AG20443 (cell line): ENCODE measurements around the gene ABCA6.
"Not testable (repeated sequence)": the region's sequence is repeated elsewhere in the genome, so short reads cannot be mapped to it uniquely, and the experiment has no call there.

Experiments used
- DNase-seq: peaks from one replicate; pipeline ENCODE4 v3.0.0; 2012; ENCODE audit warnings: low spot score, mixed read lengths

Gene ABCA6, protein sequence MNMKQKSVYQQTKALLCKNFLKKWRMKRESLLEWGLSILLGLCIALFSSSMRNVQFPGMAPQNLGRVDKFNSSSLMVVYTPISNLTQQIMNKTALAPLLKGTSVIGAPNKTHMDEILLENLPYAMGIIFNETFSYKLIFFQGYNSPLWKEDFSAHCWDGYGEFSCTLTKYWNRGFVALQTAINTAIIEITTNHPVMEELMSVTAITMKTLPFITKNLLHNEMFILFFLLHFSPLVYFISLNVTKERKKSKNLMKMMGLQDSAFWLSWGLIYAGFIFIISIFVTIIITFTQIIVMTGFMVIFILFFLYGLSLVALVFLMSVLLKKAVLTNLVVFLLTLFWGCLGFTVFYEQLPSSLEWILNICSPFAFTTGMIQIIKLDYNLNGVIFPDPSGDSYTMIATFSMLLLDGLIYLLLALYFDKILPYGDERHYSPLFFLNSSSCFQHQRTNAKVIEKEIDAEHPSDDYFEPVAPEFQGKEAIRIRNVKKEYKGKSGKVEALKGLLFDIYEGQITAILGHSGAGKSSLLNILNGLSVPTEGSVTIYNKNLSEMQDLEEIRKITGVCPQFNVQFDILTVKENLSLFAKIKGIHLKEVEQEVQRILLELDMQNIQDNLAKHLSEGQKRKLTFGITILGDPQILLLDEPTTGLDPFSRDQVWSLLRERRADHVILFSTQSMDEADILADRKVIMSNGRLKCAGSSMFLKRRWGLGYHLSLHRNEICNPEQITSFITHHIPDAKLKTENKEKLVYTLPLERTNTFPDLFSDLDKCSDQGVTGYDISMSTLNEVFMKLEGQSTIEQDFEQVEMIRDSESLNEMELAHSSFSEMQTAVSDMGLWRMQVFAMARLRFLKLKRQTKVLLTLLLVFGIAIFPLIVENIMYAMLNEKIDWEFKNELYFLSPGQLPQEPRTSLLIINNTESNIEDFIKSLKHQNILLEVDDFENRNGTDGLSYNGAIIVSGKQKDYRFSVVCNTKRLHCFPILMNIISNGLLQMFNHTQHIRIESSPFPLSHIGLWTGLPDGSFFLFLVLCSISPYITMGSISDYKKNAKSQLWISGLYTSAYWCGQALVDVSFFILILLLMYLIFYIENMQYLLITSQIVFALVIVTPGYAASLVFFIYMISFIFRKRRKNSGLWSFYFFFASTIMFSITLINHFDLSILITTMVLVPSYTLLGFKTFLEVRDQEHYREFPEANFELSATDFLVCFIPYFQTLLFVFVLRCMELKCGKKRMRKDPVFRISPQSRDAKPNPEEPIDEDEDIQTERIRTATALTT (N-terminal part only)

DNA sequence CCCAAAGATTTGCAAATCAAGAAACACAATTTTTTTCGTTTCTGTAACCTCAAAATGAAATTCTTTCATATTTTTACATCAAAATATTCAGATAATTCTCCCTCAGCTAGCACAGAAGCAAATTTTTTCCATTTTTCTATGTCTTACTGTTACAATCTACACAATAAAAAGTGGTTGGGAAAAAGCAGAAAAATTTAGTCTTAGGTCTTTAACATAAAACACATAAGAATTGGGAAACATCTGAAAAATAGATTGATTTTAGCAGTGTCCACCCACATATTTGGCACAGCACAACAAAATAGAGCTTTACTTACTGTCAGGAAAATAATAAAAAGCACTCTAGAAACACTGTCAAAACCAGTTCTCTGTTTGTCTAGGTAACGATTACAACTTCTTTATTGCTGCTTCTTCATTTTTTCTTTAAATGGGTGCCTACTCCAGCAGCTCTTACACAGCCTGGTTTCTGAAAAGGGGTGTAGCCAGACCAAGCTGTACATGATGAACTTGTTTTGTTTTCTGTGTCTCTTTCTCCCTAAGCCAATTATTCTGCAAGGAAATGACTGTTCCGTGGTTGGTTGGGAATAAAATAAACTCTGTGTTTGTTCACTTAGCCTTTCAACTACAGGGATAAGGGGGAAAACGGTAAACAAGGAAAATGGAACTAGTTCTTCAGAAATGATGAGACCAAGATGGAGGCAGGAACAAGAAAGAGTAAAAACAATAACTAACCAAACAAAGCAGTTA, at the start of gene ABCA6:
ABCA6 (minus strand) TSS at position 465 of the 744 bp plus-strand sequence. CDS start 1,192 bp downstream, outside the sequence.
- DNase-seq = peak; percentile 37

- DNase-seq = no peak
Observed at GRCh38 chr17:69188796-69189195, 47.1 kb upstream of the ABCA6 start.

- DNase-seq = no peak
Observed at GRCh38 chr17:69188064-69188463, 46.4 kb upstream of the ABCA6 start.

DNA sequence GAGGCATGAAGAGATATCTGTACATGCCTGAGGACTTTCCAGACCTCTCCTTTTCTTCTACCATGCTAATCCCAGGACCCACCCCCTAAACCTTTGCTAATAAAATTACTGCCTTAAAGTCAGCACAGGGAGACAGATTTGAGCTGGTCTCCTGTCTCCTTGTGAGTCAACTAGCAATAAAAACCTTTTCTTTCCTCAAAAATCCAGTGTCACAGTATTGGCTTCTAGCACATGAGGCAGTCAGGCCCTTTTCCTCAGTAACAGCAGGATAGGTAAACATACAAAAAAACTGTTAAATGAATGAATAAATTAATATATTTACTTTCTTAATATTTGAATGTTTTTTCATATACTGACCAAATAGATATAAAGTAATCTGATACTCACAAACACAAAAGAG, 45.6 kb upstream of the ABCA6 start:
- no peak for DNase-seq

DNA sequence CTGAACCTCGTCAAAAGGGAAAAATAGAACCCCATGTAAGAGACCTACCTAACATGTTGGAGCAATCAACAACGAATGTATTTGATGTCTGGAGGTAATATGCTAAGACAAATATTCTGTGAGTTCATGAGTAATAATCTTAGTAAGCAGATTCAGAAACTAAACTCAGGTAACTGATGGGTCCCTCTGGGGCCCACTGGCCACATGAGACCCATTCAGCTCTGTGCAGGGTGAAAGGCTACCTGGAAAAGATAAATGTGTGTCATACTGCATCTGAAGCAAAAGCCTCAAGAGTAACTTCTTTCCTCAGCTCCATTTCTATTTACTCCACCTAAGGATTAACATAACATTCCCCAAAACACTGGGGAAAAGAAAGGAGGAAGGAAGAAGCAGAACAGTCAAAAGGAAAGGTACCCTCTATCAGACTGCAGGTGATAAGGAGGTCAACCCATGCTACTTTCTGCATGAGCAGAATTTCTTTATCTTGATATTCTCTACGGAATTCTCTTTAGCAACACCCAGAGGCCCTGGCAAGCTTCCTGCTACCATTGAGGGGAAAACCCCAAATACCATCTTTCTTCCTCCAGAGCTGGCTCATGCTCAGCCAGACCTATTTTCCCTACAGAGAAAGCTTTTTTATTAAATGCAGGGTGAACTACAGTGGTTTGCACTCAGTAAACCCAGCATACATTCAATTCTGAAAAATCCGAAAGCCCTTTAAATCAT, 37.7 kb upstream of the ABCA6 start:
- peak; percentile 27 for DNase-seq

DNA sequence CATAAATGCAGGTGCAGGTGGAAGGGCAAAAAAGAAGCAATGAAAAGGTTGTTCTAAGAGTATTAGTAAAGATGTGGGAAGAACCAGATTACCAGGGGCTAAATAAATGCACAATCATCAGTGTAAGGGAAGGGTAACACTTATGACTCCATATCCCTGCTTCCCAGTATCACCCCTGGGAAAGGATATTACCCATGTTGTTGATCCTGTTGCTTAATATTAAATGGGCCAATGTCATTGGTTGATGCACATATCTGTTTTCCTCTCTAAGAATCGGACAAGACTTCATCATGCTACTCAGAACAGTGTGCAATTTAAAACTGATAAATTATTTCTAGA, 34.7 kb upstream of the ABCA6 start:
- no peak for DNase-seq

DNA sequence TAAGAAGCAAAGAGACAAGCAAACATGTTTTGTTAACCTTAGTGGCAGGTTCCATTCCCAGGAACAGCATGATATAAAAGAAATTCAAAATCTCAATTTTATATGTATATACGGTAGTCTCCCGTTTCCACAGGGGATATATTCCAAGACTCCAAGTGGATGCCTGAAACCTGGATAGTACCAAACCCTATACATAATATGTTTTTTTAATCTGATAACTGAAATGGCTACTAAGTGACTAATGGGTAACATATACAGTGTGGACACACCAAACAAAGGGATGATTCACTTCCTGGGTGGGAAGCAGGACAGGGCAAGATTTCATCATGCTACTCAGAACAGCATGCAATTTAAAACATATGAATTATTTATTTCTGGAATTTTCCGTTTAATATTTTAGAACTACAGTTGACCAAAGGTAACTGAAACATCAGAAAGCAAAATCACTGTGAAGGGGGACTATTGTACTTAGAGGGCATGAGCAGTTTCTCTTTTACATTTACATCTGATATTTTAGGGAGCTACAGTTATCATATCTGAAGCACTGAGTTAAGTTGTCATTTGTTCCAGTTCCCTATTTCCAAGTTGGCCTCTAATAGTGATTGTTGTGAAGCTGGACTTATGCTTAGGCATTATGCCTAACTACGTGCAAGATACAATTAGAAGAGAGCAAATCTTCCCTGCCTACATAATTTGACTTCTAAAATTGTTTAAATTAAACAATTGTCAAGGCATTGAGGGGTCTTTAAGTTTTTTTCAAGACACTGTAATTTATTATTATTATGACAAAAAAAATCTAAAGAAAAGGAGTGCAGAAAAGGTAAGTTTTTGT, 34.1 kb upstream of the ABCA6 start:
- DNase-seq = no peak

DNA sequence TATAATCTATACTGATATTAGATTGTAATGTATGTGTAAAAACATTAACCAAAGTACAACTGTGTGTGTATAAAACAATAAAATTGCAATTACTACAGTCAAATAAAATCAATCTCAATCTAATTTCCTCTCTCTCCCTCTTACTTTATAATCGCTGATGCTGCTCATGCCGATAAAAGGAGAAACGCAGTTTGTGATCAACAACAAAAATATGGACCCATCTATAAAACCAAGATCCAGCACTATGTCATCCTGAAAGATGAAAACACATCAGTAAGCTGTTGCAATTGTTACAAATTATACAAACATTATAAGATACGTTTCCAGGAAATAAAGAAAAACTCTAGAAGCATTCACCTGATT, 33.5 kb upstream of the ABCA6 start:
- DNase-seq = no peak

- DNase-seq = no peak
Observed at GRCh38 chr17:69173118-69173517, 31.4 kb upstream of the ABCA6 start.

DNA sequence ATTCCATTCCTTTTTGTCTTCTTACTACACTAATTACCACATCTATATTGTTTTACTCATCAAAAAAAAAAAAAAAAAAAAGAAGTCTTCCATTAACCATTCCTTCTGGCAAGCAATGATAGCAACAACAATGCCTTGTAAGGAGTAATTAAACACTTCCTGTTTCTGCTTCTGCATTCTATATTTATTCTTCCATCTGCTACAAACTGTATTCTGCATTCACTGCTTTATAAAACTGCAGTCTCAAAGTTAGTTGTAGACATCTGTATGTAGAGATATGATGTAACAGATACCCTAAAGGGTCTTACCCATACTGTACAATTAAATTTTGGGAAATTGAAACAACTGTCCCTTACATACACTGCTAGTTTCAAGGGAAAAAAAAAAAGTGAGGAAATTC, 28.7 kb upstream of the ABCA6 start:
- no peak for DNase-seq

GRCh38 chr17:69168642-69169041, 26.9 kb upstream of the ABCA6 start:
- not testable (repeated sequence) for DNase-seq

DNA sequence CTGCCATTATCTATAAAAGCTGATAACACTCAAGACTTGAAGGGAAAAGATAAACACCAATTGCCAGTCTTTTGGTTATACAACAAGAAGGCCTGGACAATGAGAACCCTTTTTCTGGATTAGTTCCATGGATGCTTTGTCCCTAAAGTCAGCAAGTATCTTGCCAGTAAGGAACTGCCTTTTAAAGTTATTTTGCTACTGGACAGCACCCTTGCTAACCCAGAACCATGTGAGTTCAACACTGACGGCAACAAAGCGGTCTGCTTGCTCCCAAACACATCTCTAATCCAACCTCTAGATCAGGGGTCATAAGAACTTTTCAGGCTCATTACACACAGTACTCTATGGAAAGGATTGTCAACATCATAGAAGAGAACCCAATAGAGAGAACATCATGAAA, 25.3 kb upstream of the ABCA6 start:
- no peak for DNase-seq

- DNase-seq = no peak
Observed at GRCh38 chr17:69164206-69164605, 22.5 kb upstream of the ABCA6 start.

DNA sequence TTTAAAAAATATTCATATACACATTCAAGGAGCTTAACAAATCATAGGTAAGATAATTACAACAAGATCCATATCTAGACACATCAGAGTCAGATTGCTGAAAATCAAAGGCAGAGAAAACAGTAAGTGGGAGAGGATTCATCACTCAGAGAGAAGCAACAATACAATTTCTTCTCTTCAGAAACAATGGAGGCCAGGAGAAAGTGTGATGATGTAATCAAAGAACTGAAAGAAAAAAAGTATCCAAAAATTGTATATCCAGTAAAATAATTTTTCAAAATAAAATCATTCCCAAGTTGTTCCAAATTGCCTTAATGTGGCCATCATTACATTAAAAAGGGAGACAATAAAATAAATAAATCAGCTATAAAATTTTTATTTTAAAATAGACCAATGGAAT, 17.7 kb upstream of the ABCA6 start:
- DNase-seq = no peak

- DNase-seq = no peak
Observed at GRCh38 chr17:69154267-69154666, 12.6 kb upstream of the ABCA6 start.

DNA sequence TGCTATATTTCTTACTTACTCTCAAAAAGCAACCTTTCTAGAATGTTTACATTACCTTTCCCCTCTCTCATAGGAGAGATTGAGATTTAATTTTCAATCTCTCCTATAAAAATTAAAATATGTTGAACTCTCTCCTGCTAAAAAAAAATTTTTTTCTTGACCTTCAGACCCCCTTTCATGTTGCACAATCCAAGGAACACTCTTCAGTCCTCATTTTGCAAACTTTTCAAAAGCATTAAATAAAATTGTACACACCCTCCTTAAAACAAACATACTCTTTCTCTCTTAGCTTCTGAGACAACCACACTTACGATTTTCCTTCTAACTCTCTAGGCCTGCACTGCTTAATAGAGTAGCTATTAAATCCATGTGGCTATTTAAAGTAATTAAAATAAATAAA, 8.6 kb upstream of the ABCA6 start:
- no peak for DNase-seq

DNA sequence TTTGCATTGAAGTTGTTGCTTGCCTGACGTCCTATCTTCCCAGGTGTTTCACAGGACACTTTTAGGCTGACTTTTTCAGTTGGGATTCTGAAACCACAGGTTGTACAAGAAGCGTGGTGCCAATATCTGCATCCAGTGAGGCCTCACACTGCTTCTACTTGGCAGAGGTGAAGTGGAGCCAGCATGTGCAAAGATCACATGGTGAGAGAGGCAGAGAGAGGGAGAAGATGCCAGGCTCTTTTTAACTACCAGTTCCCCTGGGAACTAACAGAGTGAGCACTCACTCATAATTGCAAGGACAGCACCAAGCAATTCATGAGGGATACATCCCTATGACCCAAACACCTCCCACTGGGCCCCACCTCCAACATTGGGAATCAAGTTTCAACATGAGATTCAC, 5.8 kb upstream of the ABCA6 start:
- DNase-seq = no peak

DNA sequence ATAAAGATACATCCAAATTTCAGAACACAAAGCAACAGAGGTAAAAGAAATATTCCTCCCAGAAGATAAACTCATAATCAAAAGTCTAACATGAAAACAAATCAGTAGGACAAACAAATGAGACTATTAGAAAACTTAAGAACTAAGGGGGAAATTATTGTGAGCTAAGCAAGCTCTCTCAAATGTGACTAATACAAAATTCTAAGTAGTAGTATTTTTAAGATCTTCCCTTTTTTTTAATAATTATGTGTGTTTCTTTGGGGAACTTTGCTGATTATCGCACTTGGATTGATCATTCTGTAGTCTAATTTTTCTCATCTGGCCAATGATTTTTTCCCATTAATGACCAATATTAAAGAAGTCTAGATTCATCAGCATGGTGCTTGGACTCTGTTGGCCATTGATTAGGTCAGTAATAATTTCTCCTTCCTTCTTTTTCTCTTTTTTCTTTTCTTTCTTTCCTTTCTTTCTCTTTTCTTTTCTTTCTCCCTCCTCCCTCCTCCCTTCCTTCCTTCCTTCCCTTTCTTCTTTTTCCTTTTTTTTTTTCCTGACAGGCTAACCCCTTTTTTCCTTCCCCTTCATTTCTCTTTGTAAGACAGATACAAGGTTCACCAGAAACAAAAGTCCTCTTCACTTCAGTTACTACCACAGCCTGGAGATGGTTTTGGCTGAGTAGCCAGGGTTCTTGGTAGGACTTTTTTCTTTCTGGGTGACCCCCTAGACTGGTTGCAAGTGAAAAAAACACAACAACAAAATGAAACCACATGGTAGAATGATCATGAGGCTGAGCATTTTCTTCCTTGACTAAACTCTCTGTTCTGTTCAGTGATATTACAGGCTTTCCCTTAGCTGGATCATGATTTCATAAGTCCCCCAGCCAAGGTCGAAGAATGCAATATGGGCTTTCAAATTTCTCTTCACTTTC, 2.9 kb upstream of the ABCA6 start:
- DNase-seq = no peak

DNA sequence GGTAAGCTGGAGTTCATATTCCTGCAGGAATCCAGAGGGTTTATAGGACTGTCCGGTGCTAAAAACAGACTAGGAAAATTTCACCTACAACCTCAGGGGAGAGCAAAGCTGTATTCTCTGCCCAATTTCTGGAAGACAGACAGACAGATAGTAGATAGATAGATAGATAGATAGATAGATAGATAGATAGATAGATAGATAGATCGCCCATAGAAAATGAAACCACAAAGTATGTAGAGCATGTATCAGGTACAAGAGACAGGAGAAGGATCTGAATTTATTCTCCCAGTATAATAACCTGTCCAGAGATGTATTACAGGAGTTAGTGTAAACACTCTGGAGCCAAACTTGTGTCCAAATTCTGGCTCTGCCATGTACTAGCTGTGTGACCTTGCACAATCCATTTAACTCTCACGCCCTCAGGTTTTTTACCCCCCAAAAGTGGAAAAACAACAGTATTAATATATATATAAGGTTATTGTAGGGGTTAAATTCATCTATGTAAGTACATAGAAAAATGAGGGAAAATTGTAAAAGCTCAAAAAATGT, 2.1 kb upstream of the ABCA6 start:
- DNase-seq = no peak
